Stimulated activated CD4-positive, alpha-beta T cell treated with anti-CD3 and anti-CD28 coated beads, Interleukin-4, amount 100 ng/mL, for 48 hours (primary cell): ENCODE results near the gene FKBP5.
"Not testable (repeated sequence)": the region's sequence is repeated elsewhere in the genome, so short reads cannot be mapped to it uniquely, and the experiment has no call there.

Source experiments
- DNase-seq, 2 donors: peaks; one replicate each; pipeline ENCODE4 v3.0.0-alpha.2; 2020; ENCODE audit warnings: low read depth in 2 of 2

FKBP5 gene

GRCh38 chr6:35688605-35689322, at the start of gene FKBP5:
Gene FKBP5, minus strand, starts transcription at chr6:35688915. Its CDS starts 46,091 bp downstream, at chr6:35642824.
- peak; percentile 84 to 92 for DNase-seq

- DNase-seq: no peak
Observed at GRCh38 chr6:35737413-35738211, 48.9 kb upstream of the FKBP5 start.

DNA sequence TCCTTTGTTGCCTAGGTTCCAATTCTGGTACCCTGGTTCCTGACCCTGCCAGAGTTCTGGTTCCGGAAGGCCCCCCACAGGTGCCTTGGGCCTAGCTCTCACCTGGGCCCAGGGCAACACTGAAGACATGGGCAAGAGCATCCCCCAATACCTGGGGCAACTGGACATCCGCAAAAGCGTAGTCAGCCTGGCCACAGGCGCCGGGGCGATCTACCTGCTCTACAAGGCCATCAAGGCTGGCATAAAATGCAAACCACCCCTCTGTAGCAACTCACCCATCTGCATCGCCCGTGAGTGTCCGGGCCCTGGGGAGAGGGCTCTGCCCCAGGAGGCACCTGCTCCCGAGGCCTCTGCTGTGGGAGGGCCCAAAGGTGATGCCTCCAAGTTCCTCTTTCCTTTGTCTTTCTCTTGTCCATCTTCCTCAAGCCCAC, 48.3 kb upstream of the FKBP5 start, which contains the start of gene ARMC12:
Gene ARMC12, plus strand, starts transcription at position 51 of the 431 bp plus-strand sequence. Its CDS starts 77 bp downstream, at position 128.
- DNase-seq: no peak

DNA sequence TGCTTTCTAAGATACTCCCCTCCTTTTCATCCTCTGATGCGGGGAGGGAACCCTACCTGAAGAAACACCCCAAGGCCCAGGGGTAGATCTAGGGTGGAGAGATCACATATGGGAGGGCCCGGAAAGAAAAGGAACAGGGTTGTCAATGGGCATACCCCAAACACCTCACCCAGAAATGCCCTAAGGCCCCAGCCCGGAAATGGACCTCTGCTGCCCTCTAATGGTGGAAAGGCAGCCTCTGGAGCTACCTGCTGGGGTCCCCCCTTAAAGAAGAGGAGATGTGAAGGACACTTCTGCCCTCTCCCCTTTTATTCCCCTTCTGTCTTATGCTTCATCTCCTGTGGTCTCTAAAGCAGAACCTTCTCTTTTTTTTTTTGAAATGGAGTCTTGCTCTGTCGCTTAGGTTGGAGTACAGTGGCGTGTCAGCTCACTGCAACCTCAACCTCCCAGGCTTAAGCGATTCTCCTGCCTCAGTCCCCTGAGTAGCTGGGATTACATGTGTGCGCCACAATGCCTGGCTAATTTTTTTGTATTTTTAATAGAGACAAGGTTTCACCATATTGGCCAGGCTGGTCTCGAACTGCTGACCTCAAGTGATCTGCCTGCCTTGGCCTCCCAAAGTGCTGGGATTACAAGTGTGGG, 47.7 kb upstream of the FKBP5 start:
- peak; percentile 75 to 82 for DNase-seq

DNA sequence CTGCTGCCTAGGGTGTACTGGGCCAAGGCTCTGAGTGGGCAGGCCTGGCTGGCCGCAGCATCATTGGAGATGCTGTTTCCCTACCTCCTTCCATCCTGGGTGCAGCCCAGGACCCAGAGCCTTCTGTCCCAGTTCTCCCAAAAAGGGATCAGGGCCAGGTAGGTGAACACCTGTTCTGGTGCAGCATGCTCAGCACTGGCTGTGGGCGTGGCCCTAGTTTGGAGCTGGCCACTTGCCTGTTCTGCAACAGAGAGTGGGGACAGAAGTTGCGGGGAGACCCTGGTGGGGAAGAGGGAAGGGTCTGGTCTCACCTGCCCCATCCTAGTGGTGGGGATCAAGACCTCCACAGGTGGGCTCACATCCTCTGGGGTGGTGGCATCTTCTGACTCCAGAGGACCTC, 46.7 kb upstream of the FKBP5 start:
- DNase-seq: no peak

- DNase-seq: not testable (repeated sequence)
Observed at GRCh38 chr6:35734319-35734718, 45.6 kb upstream of the FKBP5 start.

- no peak for DNase-seq
Observed at GRCh38 chr6:35733633-35734032, 44.9 kb upstream of the FKBP5 start.

DNA sequence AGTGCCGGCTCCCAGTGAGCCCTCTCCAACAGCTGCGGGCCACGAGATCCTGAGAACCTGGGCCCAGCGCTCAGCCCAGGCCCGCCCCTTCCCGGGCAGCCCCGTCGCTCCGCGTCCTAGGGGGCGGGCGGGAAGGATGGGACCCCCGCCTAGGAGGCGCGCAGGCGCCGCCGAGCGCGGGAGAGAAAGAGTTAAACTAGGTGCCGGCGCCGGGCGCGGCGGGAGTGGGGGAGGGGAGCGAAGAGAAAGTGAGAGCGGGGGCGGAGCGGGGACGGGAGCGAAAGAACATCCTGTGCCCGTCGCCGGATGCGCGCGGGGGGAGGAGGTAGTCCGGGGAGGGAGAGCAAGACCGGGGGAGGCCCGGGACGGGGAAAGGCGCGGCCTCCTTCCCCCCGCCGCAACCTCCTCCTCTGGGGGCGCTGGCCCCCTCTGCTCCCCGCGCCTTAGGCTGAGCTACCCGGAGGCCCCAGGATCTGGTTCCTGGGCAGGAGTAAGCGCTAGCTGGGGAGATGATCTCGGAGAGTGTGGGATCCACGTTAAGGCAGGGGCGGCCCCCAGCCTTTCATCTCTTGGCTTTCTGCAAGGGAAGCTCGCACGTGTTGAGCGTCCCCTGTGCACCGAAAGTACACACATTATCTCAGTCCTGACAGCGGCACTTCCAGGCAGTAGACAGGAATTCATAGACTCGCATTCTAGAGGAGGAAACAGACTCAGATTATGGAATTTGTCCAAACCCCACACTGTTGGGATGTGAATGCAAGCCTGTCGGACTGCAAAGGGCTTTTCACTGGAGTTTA, 43.2 kb upstream of the FKBP5 start:
- DNase-seq: peak; percentile 94 to 95

DNA sequence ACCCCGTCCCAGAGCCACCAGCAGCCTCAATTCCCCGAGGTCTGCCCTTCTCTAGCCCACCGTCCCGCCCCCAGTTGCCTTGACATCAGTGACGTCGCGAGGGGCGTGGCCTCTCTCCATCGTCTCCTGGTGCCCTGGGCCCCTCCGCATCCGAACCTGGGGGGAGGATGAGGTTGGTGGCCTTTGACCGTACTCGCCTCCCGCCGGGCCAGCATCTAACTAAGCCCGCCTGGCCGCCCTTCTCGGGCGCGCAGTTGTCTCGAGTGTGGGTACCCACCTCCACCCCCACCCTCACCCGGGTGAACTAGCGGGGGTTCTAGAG, 42.7 kb upstream of the FKBP5 start:
- DNase-seq: peak; percentile 92 to 97

DNA sequence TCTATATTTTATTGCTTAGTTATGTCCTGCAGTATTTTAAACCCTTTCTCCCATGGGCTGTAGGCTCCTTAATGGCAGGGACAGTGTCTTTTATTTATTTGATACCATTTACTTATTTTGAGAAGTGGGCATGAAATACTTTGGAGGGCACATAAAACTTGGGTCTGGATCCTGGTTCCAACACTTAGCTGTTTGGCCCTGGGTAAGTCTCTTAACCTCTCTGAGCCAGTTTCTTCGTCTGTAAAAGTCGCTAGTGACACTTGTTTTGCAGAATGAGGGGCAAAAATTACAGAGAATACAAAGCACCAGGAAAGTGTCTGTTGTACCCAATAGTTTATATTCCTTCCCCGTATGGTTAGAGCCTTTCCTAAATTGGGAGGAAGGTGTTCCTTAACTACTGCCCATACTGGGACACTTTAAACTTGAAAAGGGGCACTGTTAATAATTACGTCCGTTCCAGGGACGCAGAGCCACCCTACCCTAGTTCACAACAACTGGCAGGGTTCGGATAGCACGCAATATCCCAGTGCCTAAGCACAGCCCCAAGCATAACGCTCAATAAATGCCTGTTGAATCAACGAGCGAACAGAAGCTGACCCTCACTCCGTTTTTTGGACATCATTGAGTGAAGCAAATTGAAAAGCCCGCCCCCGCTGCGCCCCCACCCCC, 42.2 kb upstream of the FKBP5 start:
- DNase-seq: no peak

DNA sequence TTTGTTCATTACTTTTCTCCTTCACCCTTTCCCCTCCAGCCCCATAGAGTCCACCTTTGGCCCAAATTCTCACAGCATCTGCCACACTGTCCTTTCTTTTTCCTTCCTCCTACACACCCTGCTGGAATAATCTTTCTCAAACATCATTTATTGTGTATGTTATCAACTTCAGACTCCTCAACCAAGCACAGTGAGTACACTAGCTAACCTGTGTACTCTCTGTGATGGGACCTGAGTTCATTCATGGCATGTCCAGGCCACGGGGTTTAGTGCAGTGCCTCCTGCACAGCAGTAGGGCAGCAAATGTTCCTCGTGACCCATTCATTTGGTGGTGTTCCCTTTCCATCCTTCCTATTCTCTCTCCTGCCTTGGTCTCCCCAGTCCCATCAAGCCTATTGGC, 41.0 kb upstream of the FKBP5 start:
- DNase-seq: no peak

- DNase-seq: no peak
Observed at GRCh38 chr6:35728683-35729678, 40.3 kb upstream of the FKBP5 start.

DNA sequence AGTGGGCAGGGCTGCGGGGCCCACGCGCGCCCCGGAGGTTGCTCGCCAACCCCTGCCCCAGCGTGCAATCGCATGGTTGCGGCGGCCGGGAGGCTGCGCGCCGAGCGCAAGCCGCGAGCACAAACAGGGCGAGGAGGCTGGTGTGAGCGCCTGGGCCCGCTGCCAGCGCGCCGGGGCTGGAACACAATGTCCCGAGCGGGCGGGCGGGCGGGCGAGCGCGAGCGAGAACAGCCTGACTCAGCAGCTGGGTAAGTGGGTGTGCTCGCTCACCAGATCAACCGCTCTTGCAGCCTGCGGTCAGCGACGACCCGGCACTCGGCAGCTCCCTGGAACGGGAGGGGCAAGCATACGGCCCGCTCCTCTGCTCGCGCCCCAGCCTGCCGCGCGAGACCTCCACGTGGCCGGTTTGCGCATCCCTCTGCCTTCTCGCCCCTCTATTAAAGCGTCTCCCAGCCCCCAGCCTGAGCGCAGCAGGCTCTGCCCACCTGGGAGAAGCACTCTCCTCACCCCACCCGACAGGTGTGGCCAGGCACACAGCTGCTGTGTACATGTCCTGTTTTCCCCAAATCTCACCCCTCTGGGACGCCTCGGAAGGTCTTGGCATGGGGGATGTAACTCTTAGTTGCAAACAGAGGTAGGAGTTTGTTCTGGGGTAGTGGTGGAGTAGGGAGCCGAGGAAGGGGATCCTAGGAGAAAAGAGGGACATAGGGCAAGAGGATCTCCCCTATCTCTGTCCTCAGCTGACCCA, 39.4 kb upstream of the FKBP5 start:
- peak; percentile 65 to 82 for DNase-seq

DNA sequence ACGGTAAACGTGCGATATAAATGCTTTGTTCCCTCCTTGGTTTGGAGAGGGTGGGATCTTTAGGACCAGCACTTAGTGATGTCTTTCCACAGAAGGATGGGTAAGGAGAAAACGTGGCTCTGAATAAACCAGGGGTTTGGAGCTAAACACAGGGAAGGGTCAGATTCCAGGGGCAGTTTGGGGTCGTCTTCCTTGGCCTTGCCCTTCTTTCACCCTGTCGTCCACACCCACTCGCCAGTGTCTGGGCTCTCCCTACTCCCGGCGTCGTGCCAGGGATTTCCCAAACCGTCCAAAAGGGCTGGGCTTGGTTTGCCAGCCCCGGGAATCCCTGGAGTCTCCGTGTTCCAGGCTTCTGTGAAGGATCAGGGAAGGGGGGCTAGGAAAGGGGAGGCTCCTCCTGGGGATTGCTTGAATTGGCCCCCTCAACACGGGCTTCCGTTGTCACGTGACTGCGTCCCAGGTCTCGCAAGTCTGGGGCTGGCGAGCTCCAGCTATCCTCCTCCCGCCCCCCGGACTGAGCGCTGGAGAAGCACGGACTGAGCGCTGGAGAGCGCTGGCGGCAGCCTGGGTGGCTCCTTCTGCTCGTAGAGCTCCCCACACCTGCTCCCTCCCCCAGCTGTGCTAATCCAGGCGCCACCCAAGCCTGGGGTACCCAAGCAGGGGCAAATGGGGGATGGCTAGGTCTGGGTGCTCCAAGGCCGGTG, 38.7 kb upstream of the FKBP5 start:
- peak in 1 of 2 donors; percentile 32 for DNase-seq

DNA sequence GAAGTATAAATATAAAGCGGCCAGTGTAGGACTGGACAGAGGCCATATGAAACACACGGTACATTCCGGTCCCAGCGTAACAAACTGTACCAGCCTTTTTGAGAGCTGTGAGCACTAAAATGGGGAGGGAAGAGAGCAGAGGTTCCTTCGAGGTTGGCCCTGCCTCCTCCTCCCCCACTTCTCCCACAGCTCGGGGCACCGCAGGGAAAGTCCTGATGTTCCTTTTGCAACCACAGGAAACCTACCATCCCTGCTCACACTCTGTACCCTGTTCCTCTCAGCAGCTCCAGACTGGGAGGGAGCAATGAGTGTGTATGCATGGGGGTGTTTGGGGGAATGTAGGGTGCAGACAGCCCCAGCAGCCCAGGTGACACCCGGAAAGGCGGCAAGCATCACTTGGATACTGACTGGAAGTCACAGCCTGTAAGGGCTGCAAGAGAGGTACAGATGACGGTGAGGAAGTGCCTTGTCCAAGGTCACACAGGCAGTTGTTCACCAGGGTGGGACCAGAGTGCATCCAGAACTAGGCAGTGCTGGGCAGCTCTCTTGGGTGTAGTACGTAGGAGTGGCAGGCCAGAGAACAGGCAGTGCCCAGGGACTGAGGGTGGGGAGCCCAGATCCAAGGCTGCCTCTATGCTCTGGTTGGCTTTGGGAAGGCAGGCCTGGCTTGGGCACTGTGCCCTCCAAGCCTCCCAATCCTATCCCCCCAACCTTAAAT, 37.2 kb upstream of the FKBP5 start:
- no peak for DNase-seq

DNA sequence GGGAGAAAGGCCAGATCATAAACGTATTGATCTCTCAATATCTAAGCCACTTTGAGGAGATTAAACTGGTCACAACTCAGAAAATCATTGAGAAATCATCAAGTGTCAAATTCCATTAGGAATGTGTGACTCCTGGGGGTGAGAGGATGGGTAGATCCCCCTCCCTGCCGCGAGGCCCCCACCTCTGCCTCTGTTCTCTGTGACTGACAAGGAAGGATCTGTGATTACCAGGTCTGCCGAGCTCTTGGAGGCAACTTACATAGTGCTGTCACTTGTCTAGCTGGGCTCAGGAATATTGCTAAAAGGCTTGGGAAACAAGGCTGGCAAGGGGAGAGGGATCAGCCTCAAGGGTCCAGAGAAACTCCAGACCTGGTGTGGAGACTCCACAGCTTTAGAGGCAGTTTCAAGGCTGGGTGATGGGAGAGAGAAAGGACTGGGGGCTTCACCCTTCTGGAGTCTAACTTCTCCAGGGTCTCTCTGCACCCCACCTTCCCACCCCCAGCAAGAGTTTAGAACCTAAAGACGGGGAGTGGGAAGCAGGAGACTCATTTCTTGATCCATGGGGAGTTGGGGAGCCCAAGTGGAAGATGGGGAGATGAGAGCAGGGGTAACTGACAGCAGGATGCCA, 36.5 kb upstream of the FKBP5 start:
- DNase-seq: no peak

GRCh38 chr6:35724471-35724870, 35.8 kb upstream of the FKBP5 start:
- DNase-seq: no peak
